ENCODE results near the gene CTSS. TPM values are rescaled to one million over a fixed set of nuclear protein-coding genes. Genes with fewer than 3 reads are reported as not detected.
"Not testable (repeated sequence)": the region's sequence is repeated elsewhere in the genome, so short reads cannot be mapped to it uniquely, and the experiment has no call there.

CTSS gene
- total RNA-seq, 1 experiment from 2014 or later: 0.57 TPM

DNA sequence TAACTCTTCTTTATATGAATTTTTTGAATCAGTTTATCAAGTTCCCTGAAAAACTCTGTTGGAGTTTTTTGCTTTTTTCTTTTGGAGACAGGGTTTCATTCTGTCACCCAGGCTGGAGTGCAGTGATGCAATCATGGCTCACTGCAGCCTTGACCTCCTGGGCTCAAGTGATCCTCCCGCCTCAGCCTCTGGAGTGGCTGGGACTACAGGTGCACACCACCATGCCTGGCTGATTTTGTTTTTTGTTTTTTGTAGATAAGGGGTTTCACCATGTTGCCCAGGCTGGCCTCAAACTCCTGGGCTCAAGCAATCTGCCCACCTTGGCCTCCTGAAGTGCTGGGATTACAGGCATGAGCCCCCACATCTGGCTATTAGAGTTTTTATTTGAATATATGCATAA is 2.1 kb upstream of the CTSS start:
- H3K4me2 ChIP-seq (ENCODE audit: low read length); POLR2A ChIA-PET; RAD21 ChIA-PET (ENCODE audit: low non-redundant PET in 1 of 2, low total read pairs in 2 of 2, uncharacterized antibody in 2 of 2, unreplicated experiment in 2 of 2); BruUV-seq (replicated peaks); H3K4me3 ChIP-seq (replicated peaks in 1 of 2; ENCODE audit: low read depth in 1 of 2, low read length in 2 of 2); H3K9me3 ChIP-seq (ENCODE audit: control insufficient read depth in 1 of 2, insufficient read depth in 1 of 2, low read depth in 1 of 2, low read length in 2 of 2); H2AFZ ChIP-seq (ENCODE audit: low read depth, low read length, poor library complexity, severe bottlenecking); H3K9ac ChIP-seq (ENCODE audit: low read length); H3K36me3 ChIP-seq (ENCODE audit: control insufficient read depth in 1 of 2, insufficient read depth in 2 of 2, low read length in 2 of 2); H3K9me2 ChIP-seq (ENCODE audit: insufficient read depth); H4K20me1 ChIP-seq (ENCODE audit: insufficient read depth); CTCF ChIA-PET; DNase-seq (ENCODE audit: low read depth, low spot score); H3K79me2 ChIP-seq (ENCODE audit: insufficient read depth, low read length); H3K4me1 ChIP-seq (ENCODE audit: control insufficient read depth in 1 of 2, insufficient read depth in 2 of 2, low read length in 2 of 2); ATAC-seq; H3K27me3 ChIP-seq (ENCODE audit: insufficient read depth, low read length); H3K27ac ChIP-seq (ENCODE audit: low read depth, low read length); intact Hi-C loops (cut with micrococcal nuclease): not testable (repeated sequence)
- TF ChIP-seq CEBPB (IDR thresholded peaks at IDR 0.05; ENCODE audit: low read depth): 0 out of 2 replicates have a peak, but pooled peaks have one; percentile 23

DNA sequence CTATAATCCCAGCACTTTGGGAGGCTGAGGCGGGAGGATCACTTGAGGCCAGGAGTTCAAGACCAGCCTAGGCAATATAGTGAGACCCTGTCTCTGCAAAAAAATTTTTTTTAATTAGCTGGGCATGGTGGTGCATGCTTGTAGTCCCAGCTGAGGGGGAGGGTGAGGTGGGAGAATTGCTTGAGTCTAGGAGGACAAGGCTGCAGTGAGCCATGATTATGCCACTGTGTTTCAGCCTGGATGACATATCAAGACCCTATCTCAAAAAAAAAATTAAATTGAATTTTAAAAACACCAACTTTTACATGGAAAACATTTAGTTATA is 361 bp upstream of the CTSS start:
- BruUV-seq (replicated peaks); H3K9me3 ChIP-seq (ENCODE audit: control insufficient read depth in 1 of 2, insufficient read depth in 1 of 2, low read depth in 1 of 2, low read length in 2 of 2); CTCF ChIA-PET; H2AFZ ChIP-seq (ENCODE audit: low read depth, low read length, poor library complexity, severe bottlenecking); POLR2A ChIA-PET; H3K79me2 ChIP-seq (ENCODE audit: insufficient read depth, low read length); H4K20me1 ChIP-seq (ENCODE audit: insufficient read depth); H3K36me3 ChIP-seq (ENCODE audit: control insufficient read depth in 1 of 2, insufficient read depth in 2 of 2, low read length in 2 of 2); ATAC-seq; H3K9ac ChIP-seq (ENCODE audit: low read length); DNase-seq (ENCODE audit: low read depth, low spot score); RAD21 ChIA-PET (ENCODE audit: low non-redundant PET in 1 of 2, low total read pairs in 2 of 2, uncharacterized antibody in 2 of 2, unreplicated experiment in 2 of 2); H3K27ac ChIP-seq (ENCODE audit: low read depth, low read length); H3K27me3 ChIP-seq (ENCODE audit: insufficient read depth, low read length); H3K4me3 ChIP-seq (replicated peaks in 1 of 2; ENCODE audit: low read depth in 1 of 2, low read length in 2 of 2); H3K9me2 ChIP-seq (ENCODE audit: insufficient read depth); intact Hi-C loops (cut with micrococcal nuclease); H3K4me2 ChIP-seq (ENCODE audit: low read length); H3K4me1 ChIP-seq (ENCODE audit: control insufficient read depth in 1 of 2, insufficient read depth in 2 of 2, low read length in 2 of 2): not testable (repeated sequence)

GRCh38 chr1:150764617-150765101 is 919 bp downstream of the CTSS start:
- no peak overlapping the region for H3K27ac ChIP-seq (ENCODE audit: low read depth, low read length)

More at GRCh38 chr1:150764617-150765101, 919 bp downstream of the CTSS start:
- ChIA-PET POLR2A (no interaction called here), RAD21 (ENCODE audit: low non-redundant PET in 1 of 2, low total read pairs in 2 of 2, uncharacterized antibody in 2 of 2, unreplicated experiment in 2 of 2) (no interaction called here), CTCF (no interaction called here)
- DNase-seq (ENCODE audit: low read depth, low spot score) (no peak), ATAC-seq (no peak)
- intact Hi-C loops (cut with micrococcal nuclease): no loop called here
- Histone ChIP-seq H3K4me2 (ENCODE audit: low read length) (no peak overlapping the region), H3K79me2 (ENCODE audit: insufficient read depth, low read length) (no peaks in the 10 kb centered on the region), H3K4me3 (replicated peaks in 1 of 2; ENCODE audit: low read depth in 1 of 2, low read length in 2 of 2) (no peak overlapping the region), H3K27me3 (ENCODE audit: insufficient read depth, low read length) (no peaks in the 10 kb centered on the region), H4K20me1 (ENCODE audit: insufficient read depth) (no peaks in the 10 kb centered on the region), H2AFZ (ENCODE audit: low read depth, low read length, poor library complexity, severe bottlenecking) (peak overlapping the region; percentile 60), H3K9me2 (ENCODE audit: insufficient read depth) (no peaks in the 10 kb centered on the region), H3K9me3 (ENCODE audit: control insufficient read depth in 1 of 2, insufficient read depth in 1 of 2, low read depth in 1 of 2, low read length in 2 of 2) (no peaks in the 10 kb centered on the region), H3K9ac (ENCODE audit: low read length) (no peak overlapping the region), H3K4me1 (ENCODE audit: control insufficient read depth in 1 of 2, insufficient read depth in 2 of 2, low read length in 2 of 2) (no peaks in the 10 kb centered on the region), H3K36me3 (ENCODE audit: control insufficient read depth in 1 of 2, insufficient read depth in 2 of 2, low read length in 2 of 2) (no peaks in the 10 kb centered on the region)
- TF ChIP-seq ATF3 (IDR thresholded peaks at IDR 0.05) (no peak), MAX (IDR thresholded peaks at IDR 0.05) (no peak), EZH2 (IDR thresholded peaks at IDR 0.05) (no peak), EGR1 (IDR thresholded peaks at IDR 0.05; ENCODE audit: low read depth) (no peak), CEBPB (IDR thresholded peaks at IDR 0.05; ENCODE audit: low read depth) (no peak), CTCF (IDR thresholded peaks at IDR 0.05 in 2 of 3, conservative IDR thresholded peaks at IDR 0.05 in 1 of 3; ENCODE audit: borderline replicate concordance in 1 of 3, insufficient read depth in 1 of 3, low read depth in 2 of 3, low read length in 2 of 3) (no peak), SRF (IDR thresholded peaks at IDR 0.05; ENCODE audit: low read depth) (no peak), TCF7L2 (IDR thresholded peaks at IDR 0.05; ENCODE audit: borderline replicate concordance, extremely low read depth, insufficient read depth, insufficient read length) (no peak), ZFX (IDR thresholded peaks at IDR 0.05) (no peak), FOSL1 (IDR thresholded peaks at IDR 0.05; ENCODE audit: low read depth) (no peak), SP1 (IDR thresholded peaks at IDR 0.05; ENCODE audit: low read depth) (no peak), EZH2phosphoT487 (IDR thresholded peaks at IDR 0.05; ENCODE audit: borderline replicate concordance) (no peak)
- BruUV-seq (replicated peaks): no TSS peak
